Activated CD4-positive, alpha-beta memory T cell treated with anti-CD3 and anti-CD28 coated beads for 36 hours (primary cell): Measurements from ENCODE around the gene C1orf174. TPM values are rescaled to one million over a fixed set of nuclear protein-coding genes. Genes with fewer than 3 reads are reported as not detected.

Experiments used
- CTCF ChIA-PET: fragments of 350-600 bp; sonication (Branson Sonifier 250); formaldehyde crosslinking; loops from one replicate; lab custom pipeline; 2021; ENCODE audit warnings: antibody characterized with exemption, inconsistent platforms; lab: Charles Lee
- POLR2A ChIA-PET: fragments of 350-600 bp; sonication (Branson Sonifier 250); formaldehyde crosslinking; loops from one replicate; lab custom pipeline; 2021; ENCODE audit warnings: antibody characterized with exemption; lab: Charles Lee
- DNase-seq: peaks from one replicate; pipeline ENCODE4 v3.0.0-alpha.2; 2020
- H3K27ac Mint-ChIP-seq: one replicate; pipeline ENCODE4 v1.8.0; 2021; ENCODE audit warnings: mixed read lengths
- H3K27me3 Mint-ChIP-seq: one replicate; pipeline ENCODE4 v1.8.0; 2021; ENCODE audit warnings: mixed read lengths
- H3K36me3 Mint-ChIP-seq: one replicate; pipeline ENCODE4 v1.8.0; 2021; ENCODE audit warnings: mixed read lengths
- H3K4me1 Mint-ChIP-seq: one replicate; pipeline ENCODE4 v1.8.0; 2021; ENCODE audit warnings: low read depth, mixed read lengths
- H3K4me3 Mint-ChIP-seq: one replicate; pipeline ENCODE4 v1.8.0; 2021; ENCODE audit warnings: mild to moderate bottlenecking, mixed read lengths
- H3K9me3 Mint-ChIP-seq: one replicate; pipeline ENCODE4 v1.8.0; 2021; ENCODE audit warnings: mixed read lengths
- intact Hi-C: fragments of 100-400 bp; cut with micrococcal nuclease; formaldehyde crosslinking; loops from one replicate; pipeline ENCODE4 v1.15.1; 2023
- total RNA-seq, 2 experiments: library from RNA; stranded (reverse); gene quantifications; one replicate each; pipeline ENCODE4 v1.2.3, GENCODE V29; 2021

C1orf174 gene
- total RNA-seq = 10 to 100 TPM; 32.8 to 33.5 TPM

DNA sequence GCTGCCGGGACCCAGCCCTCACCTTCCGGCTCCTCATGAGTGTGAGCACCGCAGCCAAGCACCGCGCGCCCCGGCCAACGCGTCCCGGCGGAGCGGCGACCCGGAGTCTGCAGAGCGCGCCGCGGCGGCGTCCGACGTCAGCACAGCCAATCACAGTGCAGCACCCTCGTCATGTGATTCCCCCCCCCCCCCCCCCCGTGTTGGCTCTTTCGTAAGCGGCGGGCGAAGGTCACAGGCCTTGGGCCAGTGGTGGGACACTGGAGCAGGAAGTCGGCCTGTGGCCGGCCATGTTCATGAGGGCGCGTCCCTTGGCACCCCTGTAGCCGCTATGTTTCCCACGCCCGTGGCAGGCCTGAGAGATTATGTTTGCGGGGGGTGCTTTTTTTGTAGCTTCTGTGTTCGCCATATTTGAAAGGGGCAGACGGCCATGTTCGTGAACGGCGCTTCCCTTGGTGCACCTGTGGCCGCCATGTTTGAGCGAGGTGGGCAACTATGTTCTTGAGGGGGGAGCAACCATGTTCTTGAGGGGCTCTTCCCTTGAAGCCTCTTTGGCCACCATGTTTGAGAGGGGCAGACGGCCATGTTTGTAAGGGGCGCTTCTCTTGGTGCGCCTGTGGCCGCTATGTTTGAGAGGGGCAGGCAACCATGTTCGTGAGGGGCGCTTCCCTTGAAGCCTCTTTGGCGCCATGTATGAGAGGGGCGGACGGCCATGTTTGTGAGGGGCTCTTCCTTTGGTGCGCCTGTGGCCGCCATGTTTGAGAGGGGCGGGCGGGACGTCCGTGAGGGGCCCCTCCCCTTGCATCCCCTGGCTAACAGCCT is at the start of gene C1orf174:
C1orf174 (minus strand) TSS at position 123 of the 819 bp plus-strand sequence; CDS start at position 37, 86 bp downstream.
- H3K27ac Mint-ChIP-seq = peak within 1 kb of the TSS; percentile 95
- peaks cover 47% of the 10 kb centered on the region for H3K4me1 Mint-ChIP-seq
- DNase-seq = peak; percentile 93
- H3K4me3 Mint-ChIP-seq = peak within 1 kb of the TSS; percentile 95
- intact Hi-C loops = loop anchor here (1.0 to 10.0 kb wide), 6 partner anchors 9 to 276 kb away; partner anchors contain the start of genes CEP104, DFFB, LRRC47 and SMIM1
- H3K36me3 Mint-ChIP-seq = peaks cover 17% of the 10 kb centered on the region
- H3K27me3 Mint-ChIP-seq = no peaks in the 10 kb centered on the region
- ChIA-PET POLR2A (interaction anchor here (0.6 to 1.7 kb wide), 4 partner anchors 15 to 222 kb away, joined by 3 to 5 read pairs (median 4); partner anchors contain the start of genes CEP104 and DFFB), CTCF (interaction anchor here (1.6 to 2.8 kb wide), 3 partner anchors 10 to 125 kb away, joined by 8 to 13 read pairs (median 11); partner anchors contain the start of genes CEP104 and DFFB)
- peaks cover 13% of the 10 kb centered on the region for H3K9me3 Mint-ChIP-seq

DNA sequence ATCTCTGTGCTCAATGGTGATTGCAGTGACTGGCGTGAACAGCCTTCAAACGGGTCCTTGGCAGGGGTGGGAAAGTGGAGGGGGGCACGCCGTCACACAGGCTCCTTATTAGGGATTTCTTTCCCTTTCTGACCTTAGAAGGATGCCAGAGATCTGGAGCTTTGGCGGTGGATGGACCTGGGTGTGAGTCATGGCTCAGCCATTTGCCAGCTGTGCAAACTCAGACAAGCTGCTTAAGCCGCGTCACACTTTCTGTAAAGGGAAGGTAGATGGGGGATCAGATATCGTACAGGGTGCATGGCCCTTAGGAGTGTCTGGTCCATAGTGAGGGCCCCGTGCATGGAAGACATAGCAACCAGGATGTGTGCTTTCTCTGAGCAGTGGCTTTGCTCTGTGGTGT is 48.3 kb upstream of the C1orf174 start:
- H3K27me3 Mint-ChIP-seq = peaks cover 23% of the 10 kb centered on the region
- ChIA-PET POLR2A (no interaction called here), CTCF (no interaction called here)
- H3K9me3 Mint-ChIP-seq = no peaks in the 10 kb centered on the region
- H3K27ac Mint-ChIP-seq = no peak overlapping the region
- intact Hi-C loops = no loop called here
- no peak overlapping the region for H3K4me3 Mint-ChIP-seq
- no peak for DNase-seq
- H3K4me1 Mint-ChIP-seq = no peaks in the 10 kb centered on the region
- no peaks in the 10 kb centered on the region for H3K36me3 Mint-ChIP-seq

DNA sequence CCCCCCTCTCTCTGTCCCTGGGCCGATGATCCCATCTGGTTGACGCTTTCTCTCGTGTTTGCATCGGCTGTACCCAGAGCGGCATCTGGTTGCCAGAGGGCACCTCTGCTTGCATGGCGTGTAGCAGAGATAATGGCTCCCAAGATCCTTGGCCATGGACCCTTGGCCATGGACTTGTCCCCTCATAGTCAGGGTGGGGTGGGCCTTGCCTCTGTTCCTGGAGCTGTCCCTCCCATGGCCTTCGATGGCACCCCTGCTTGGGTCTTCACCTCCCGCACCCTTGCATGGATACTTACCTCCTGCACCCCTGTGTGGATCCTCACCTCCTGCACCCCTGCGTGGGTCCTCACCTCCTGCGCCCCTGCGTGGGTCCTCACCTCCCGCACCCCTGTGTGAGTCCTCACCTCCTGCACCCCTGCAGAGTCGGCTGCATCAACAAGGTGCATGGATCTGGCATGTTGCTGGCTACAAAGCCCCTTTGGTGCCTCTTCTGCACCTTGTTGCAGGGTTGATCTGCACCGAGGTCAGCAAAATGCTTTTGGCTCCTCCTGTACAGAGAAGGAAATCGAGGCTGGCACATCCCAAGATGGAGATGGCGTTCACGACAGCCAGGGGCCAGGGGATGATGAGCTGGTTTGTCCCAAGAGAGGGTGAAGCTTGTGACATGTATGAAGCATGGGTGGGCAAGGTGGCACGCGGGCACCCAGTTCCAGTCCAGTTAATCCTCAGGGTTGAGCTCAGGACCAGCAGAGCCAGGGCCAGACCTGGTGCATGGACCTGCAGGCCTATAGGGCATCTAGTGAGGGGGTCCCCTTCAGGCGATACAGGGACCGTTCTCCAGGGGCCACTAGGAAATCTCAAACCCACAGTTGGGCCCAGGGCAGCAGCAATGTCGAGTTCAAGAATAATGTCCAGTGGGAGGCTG is 46.1 kb upstream of the C1orf174 start:
- Mint-ChIP-seq H3K9me3 (no peaks in the 10 kb centered on the region), H3K27ac (no peak overlapping the region), H3K4me3 (no peak overlapping the region), H3K27me3 (peaks cover 24% of the 10 kb centered on the region), H3K36me3 (no peaks in the 10 kb centered on the region), H3K4me1 (no peaks in the 10 kb centered on the region)
- intact Hi-C loops = no loop called here
- DNase-seq = no peak
- ChIA-PET POLR2A (no interaction called here), CTCF (no interaction called here)

DNA sequence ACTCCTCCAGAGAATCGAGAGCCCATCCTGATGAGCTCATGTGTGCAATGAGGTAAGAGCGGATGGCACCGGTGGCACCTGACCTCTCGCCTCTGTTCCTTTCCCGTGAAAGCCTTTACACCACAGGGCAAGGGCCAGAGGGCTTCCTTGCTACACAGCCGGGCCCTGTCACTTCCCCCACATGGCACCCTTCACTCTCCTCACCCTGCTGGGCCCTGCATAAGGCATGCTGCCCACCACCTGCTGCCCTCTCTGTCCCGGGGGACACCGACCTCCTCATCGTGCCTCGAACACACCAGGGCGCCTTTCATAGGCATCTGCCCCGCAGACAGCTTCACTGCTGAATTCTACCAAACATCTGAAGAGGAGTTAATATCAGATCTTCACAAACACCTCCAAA is 45.1 kb upstream of the C1orf174 start:
- Mint-ChIP-seq H3K27me3 (peaks cover 21% of the 10 kb centered on the region), H3K27ac (no peak overlapping the region), H3K4me3 (no peak overlapping the region), H3K9me3 (no peaks in the 10 kb centered on the region), H3K36me3 (no peaks in the 10 kb centered on the region), H3K4me1 (no peaks in the 10 kb centered on the region)
- no peak for DNase-seq
- POLR2A ChIA-PET = interaction anchor here (0.6 kb wide), 1 partner anchor 11 kb away, joined by 4 read pairs; no protein-coding TSS in a partner anchor
- CTCF ChIA-PET = no interaction called here
- intact Hi-C loops = no loop called here

DNA sequence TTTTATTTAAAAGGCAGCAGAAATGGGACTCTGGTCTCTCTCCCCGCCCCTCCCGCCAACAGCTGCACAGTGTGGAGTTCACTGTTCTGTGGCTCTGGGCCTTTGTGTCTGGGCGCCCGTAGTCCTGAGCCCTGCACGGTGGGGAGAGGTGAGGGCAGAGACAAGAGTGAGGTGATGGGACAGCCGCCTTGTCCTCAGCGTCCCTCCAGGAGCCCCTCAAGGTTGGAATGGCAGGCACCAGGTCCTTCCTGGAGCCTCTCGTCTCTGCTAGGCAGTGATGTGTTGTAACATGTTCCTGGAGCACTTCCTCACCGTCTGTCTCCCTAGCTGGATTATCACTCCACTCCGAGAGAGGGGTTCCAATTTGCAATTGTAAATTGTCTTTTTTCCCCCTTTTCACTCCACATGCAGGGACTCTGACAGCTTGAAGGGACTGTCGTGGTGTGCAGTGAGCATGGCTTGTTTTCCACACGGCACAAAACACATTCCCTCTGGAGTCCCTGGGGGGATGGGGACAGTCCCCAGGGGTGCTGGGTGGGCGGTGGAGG is 44.6 kb upstream of the C1orf174 start:
- ChIA-PET POLR2A (interaction anchor here (0.6 kb wide), 1 partner anchor 11 kb away, joined by 4 read pairs; no protein-coding TSS in a partner anchor), CTCF (no interaction called here)
- Mint-ChIP-seq H3K9me3 (no peaks in the 10 kb centered on the region), H3K27ac (no peak overlapping the region), H3K27me3 (peaks cover 17% of the 10 kb centered on the region), H3K4me1 (no peaks in the 10 kb centered on the region), H3K4me3 (no peak overlapping the region), H3K36me3 (no peaks in the 10 kb centered on the region)
- intact Hi-C loops = no loop called here
- DNase-seq = no peak

DNA sequence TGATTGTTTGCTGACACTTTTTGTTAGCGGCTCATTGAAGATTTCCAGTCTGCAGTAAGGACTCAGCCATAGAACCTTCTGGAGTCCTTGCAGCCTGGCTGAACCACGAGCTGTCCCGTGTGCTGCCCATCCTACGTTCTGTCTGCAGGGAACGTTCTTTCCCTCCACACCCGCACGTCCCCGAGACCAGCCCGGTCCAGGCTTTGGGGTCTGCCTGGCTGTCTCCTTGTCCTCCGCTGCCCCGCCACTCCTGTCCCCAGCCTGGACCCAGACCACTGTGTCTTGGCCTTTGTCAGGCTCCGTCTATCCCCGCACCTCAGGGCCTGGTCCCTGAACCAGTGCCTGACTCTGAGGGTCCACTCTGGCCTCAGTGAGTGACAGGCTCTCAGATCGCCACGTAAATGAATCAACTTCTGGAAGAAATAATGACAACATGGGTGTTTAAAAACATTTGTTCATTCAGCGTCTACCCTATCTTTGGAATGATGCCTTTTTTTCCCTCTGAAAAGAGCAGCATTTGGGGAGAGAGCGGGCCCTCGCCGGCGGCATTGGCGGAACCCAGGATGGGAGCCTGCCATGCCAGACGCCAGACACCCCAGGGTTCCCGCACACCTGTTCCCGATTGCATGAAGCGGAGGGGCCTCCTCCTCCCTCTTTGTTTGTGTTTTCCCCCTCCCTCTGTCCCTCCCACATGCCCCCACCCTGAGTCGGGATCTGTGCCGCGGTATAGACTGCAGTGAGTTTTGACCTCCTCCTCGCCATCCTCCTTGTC is 43.9 kb upstream of the C1orf174 start:
- intact Hi-C loops = no loop called here
- ChIA-PET CTCF (no interaction called here), POLR2A (no interaction called here)
- peaks cover 15% of the 10 kb centered on the region for H3K27me3 Mint-ChIP-seq
- DNase-seq = no peak
- no peaks in the 10 kb centered on the region for H3K4me1 Mint-ChIP-seq
- no peaks in the 10 kb centered on the region for H3K36me3 Mint-ChIP-seq
- no peaks in the 10 kb centered on the region for H3K9me3 Mint-ChIP-seq
- H3K4me3 Mint-ChIP-seq = no peak overlapping the region
- no peak overlapping the region for H3K27ac Mint-ChIP-seq

DNA sequence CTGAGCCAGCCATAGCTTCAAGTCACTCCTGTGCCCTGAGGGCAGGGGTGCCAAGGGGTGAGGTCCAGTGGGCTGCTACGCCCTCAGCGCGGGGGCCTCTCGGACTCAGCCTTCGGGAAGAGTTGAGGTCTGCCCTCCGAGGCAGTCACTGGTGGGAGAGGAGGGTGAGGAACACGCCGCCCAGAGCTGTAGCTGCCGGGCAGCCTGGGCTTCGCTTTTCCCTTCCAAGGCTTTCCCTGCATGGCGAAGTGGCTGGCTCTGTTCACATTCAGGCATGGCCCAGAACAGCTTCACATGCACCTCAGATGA is 43.0 kb upstream of the C1orf174 start:
- H3K4me1 Mint-ChIP-seq = no peaks in the 10 kb centered on the region

DNA sequence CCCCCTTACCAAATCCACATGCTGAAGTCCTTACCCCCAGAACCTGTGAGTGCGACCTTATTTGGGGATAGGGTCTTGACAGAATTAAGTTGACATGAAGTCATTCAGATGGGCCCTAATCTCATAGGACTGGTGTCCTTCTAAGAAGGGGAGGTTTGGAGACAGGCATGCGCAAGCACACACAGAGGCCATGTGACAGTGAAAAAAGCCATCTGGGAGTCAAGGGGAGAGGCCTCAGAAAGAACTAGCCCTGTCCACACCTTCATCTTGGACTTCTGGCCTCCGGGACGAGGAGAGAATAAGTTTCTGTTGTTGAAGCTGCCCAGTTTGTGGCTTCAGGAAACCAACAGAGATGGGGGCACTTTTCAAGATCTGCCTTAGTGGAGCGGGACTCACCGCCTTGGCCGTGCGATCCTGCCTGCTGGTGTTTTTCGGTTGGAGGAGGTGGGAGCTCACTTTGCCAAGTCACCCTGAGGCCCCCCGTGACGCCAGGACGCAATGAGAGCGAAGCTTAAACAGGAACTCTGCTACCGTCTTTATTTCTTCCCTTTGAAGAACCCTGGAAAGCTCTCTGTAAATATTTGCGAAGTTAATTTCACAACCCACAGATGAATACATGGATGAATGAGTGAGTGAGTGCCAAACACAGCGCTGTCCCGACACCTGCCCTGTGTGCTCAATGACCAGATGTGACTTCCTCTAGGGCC is 42.5 kb upstream of the C1orf174 start:
- H3K27ac Mint-ChIP-seq = no peak overlapping the region
- peaks cover 4% of the 10 kb centered on the region for H3K36me3 Mint-ChIP-seq
- CTCF ChIA-PET = no interaction called here
- H3K4me1 Mint-ChIP-seq = no peaks in the 10 kb centered on the region
- no peak for DNase-seq
- H3K9me3 Mint-ChIP-seq = peaks cover 5% of the 10 kb centered on the region
- no peak overlapping the region for H3K4me3 Mint-ChIP-seq
- intact Hi-C loops = no loop called here
- POLR2A ChIA-PET = no interaction called here
- H3K27me3 Mint-ChIP-seq = peaks cover 13% of the 10 kb centered on the region

More for the DNA sequence above, 43.0 kb upstream of the C1orf174 start:
- Mint-ChIP-seq H3K4me3 (no peak overlapping the region), H3K36me3 (peaks cover 2% of the 10 kb centered on the region), H3K27me3 (peaks cover 13% of the 10 kb centered on the region), H3K27ac (no peak overlapping the region), H3K9me3 (peaks cover 5% of the 10 kb centered on the region)
- intact Hi-C loops = no loop called here
- CTCF ChIA-PET = no interaction called here
- no peak for DNase-seq
- POLR2A ChIA-PET = no interaction called here

DNA sequence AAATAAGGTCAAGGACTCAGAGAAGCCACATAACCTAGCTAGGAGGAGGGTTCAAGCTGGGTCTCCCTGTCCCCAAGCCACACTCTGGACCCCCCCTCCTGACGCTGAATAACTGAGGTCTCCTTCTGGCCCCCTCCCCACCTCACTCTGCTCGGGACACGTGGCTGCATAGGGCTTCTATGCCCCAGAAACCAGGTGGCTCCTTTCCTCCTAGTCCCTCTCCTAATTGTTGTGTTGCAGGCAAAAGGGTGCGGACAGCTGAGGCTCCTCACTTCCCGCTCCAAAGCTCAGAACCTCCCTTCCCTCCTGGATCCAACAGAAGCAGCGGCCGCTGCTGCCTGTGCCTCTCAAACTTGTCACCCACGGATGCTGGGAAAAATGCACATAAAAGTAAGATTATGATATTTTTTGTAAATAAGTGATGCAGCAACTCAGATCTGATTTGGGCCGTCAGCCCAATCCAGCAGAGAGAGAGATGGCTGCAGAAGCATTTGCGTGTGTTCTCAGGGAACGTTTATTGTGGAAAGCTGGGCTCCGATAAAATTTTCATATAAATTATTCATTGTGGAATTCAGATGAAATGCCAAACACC is 40.8 kb upstream of the C1orf174 start:
- Mint-ChIP-seq H3K4me1 (no peaks in the 10 kb centered on the region), H3K9me3 (peaks cover 14% of the 10 kb centered on the region), H3K27ac (no peak overlapping the region), H3K36me3 (peaks cover 9% of the 10 kb centered on the region), H3K4me3 (no peak overlapping the region), H3K27me3 (peaks cover 11% of the 10 kb centered on the region)
- CTCF ChIA-PET = no interaction called here
- POLR2A ChIA-PET = no interaction called here
- intact Hi-C loops = no loop called here
- DNase-seq = no peak

DNA sequence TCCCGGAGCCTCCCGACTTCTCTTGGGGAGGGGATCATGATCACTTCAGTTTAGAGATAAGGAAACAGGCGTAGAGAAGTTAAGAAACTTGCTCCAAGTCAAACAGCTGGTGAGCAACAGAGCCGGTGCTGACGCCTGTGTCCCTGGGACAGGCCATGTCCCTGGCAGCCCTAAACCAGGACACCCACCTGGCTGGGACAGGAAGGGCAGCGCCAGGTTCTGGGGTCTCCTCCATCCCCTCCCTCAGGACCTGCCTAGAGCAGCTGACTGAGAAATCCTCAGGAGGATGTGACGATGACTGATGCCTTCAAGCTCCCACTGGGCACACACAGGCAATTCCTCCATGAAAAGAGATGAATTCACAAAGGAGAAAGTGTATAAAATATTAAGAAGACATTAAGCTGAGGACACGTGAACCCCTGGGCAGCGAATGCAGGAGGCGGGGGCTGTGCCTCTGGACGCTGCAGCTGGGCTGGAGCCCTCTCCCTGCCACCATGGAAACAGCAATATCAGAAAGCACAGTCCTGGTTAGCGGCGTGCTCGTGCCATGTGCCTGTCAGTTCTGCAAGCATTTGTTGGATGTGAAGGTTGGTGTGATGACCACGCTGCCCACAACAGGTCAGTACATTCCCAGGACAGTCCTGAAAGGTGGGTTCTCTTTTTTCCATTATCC is 40.1 kb upstream of the C1orf174 start:
- Mint-ChIP-seq H3K4me1 (no peaks in the 10 kb centered on the region), H3K27me3 (peaks cover 14% of the 10 kb centered on the region), H3K4me3 (no peak overlapping the region), H3K36me3 (peaks cover 9% of the 10 kb centered on the region), H3K9me3 (peaks cover 14% of the 10 kb centered on the region), H3K27ac (no peak overlapping the region)
- intact Hi-C loops = no loop called here
- DNase-seq = no peak
- ChIA-PET POLR2A (no interaction called here), CTCF (no interaction called here)
